Activated CD8-positive, alpha-beta memory T cell treated with anti-CD3 and anti-CD28 coated beads, Interleukin-2, amount 10 ng/mL, durations not matched to agents 7 days and 5 days (primary cell): ENCODE results near the gene ALKBH2. TPM values are rescaled to one million over a fixed set of nuclear protein-coding genes. Genes with fewer than 3 reads are reported as not detected.
A peak's percentile ranks its signal among the peaks of the same experiment; 100 is the strongest.

ENCODE experiments used
- ATAC-seq: fragments of 150-1000 bp; cut with Tn5 transposase; one replicate; pipeline ENCODE4 v1.10.0; 2021; ENCODE audit warnings: moderate library complexity
- CTCF ChIA-PET: fragments of 350-600 bp; sonication (Branson Sonifier 250); formaldehyde crosslinking; loops from one replicate; lab custom pipeline; 2021; ENCODE audit warnings: antibody characterized with exemption; lab: Charles Lee
- DNase-seq: peaks from one replicate; pipeline ENCODE4 v3.0.0-alpha.2; 2020
- H3K27ac Mint-ChIP-seq: one replicate; pipeline ENCODE4 v1.8.0; 2021; ENCODE audit warnings: mild to moderate bottlenecking, mixed read lengths
- H3K27me3 Mint-ChIP-seq: one replicate; pipeline ENCODE4 v1.8.0; 2021; ENCODE audit warnings: mixed read lengths
- H3K36me3 Mint-ChIP-seq: one replicate; pipeline ENCODE4 v1.8.0; 2021; ENCODE audit warnings: mild to moderate bottlenecking, mixed read lengths
- H3K4me1 Mint-ChIP-seq: one replicate; pipeline ENCODE4 v1.8.0; 2021; ENCODE audit warnings: mixed read lengths
- H3K4me3 Mint-ChIP-seq: one replicate; pipeline ENCODE4 v1.8.0; 2021; ENCODE audit warnings: mild to moderate bottlenecking, moderate library complexity, mixed read lengths
- H3K9me3 Mint-ChIP-seq: one replicate; pipeline ENCODE4 v1.8.0; 2022; ENCODE audit warnings: low read depth, mixed read lengths
- total RNA-seq, 2 experiments: library from RNA; stranded (reverse); gene quantifications; one replicate each; pipeline ENCODE4 v1.2.3, GENCODE V29; 2021

ALKBH2 gene
- total RNA-seq, 2 experiments from 2014 or later, result 14.0 to 17.2 TPM

DNA sequence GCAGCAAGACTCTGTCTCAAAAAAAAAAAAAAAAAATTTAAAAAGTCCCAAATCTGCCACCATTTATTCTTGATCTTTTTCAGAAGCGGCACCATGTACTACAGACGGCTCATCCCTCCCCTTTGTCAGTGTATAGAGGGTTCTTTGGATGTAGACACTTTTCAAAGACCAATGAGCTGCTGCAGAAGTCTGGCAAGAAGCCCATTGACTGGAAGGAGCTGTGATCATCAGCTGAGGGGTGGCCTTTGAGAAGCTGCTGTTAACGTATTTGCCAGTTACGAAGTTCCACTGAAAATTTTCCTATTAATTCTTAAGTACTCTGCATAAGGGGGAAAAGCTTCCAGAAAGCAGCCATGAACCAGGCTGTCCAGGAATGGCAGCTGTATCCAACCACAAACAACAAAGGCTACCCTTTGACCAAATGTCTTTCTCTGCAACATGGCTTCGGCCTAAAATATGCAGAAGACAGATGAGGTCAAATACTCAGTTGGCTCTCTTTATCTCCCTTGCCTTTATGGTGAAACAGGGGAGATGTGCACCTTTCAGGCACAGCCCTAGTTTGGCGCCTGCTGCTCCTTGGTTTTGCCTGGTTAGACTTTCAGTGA lies 16.6 kb upstream of the ALKBH2 start:
- peak overlapping the region; percentile 60 for H3K27ac Mint-ChIP-seq
- no peaks in the 10 kb centered on the region for H3K27me3 Mint-ChIP-seq
- DNase-seq (no peak), ATAC-seq (no peak)
- peaks cover 11% of the 10 kb centered on the region for H3K4me1 Mint-ChIP-seq
- CTCF ChIA-PET, result interaction anchor here (1.4 to 3.3 kb wide), 2 partner anchors 276 to 283 kb away, joined by 5 to 17 read pairs; no protein-coding TSS in a partner anchor
- H3K9me3 Mint-ChIP-seq, result no peaks in the 10 kb centered on the region
- H3K36me3 Mint-ChIP-seq, result peaks cover 30% of the 10 kb centered on the region
- H3K4me3 Mint-ChIP-seq, result no peak overlapping the region

DNA sequence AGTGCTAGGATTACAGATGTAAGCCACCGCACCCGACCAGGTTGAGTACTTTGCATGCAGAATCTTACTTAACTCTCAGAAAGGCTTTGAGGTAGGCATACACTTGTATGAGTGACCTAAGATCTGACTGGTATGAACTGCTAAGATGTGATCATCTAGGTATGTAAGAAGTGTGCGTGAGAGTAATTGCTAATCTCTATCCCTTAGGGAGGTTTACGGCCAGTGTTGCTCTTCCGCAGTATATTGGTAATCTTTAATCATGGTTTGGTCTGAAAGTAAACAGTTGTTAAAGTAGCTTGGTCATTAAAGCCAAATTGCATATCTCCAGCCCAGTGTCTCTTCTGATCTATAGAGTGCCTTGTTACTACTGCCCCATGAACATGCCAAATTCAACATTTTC lies 11.9 kb upstream of the ALKBH2 start:
- Mint-ChIP-seq H3K27me3 (no peaks in the 10 kb centered on the region), H3K27ac (no peak overlapping the region), H3K4me3 (no peak overlapping the region), H3K4me1 (peaks cover 11% of the 10 kb centered on the region), H3K9me3 (no peaks in the 10 kb centered on the region), H3K36me3 (peaks cover 50% of the 10 kb centered on the region)
- ATAC-seq (no peak), DNase-seq (no peak)
- CTCF ChIA-PET, result no interaction called here

DNA sequence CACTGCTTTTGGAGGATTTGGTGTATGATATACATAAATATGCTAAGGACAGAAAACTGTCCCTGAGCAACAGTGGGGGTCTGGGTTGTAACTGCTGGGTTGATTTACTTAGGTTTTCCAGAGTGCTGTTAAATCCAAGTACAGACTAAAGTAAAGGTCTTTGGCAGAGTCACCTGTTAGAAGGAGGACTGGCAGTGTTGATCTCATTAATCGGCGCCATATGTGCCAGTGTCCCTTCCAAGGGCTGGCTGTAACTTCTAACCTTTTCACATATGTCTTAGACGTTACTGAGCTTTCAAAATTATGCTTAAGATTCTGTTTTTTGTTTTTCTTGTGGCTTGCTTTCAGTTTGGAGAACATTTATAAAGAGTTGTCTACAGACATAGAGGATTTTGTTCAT lies 9.2 kb upstream of the ALKBH2 start:
- no peak overlapping the region for H3K27ac Mint-ChIP-seq
- CTCF ChIA-PET, result interaction anchor here (1.8 to 2.6 kb wide), 2 partner anchors 9 to 10 kb away, joined by 9 read pairs; partner anchors contain the start of gene ALKBH2
- no peaks in the 10 kb centered on the region for H3K27me3 Mint-ChIP-seq
- H3K4me3 Mint-ChIP-seq, result no peak overlapping the region
- H3K9me3 Mint-ChIP-seq, result no peaks in the 10 kb centered on the region
- peaks cover 54% of the 10 kb centered on the region for H3K36me3 Mint-ChIP-seq
- no peak for ATAC-seq
- H3K4me1 Mint-ChIP-seq, result peaks cover 26% of the 10 kb centered on the region
- DNase-seq, result no peak

DNA sequence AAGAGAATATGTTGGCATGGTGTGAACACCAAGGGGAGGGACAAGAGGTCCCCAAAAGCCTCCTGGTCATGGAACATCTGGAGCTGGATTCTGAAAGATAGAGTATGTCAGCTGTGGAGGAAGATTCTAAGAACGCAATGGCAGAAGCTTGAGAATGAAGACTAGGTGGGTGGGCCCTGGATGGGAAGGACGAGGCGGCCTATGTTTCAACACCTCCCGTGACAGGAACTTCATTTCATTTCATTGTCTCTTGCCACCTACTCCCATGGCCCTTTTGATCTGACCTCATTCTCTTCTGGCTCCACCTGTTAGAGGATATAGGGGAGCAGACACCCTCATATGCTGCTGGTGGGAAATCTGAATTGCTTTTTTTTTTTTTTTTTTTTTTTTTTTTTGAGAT lies 7.5 kb upstream of the ALKBH2 start:
- Mint-ChIP-seq H3K9me3 (no peaks in the 10 kb centered on the region), H3K36me3 (peaks cover 47% of the 10 kb centered on the region), H3K4me3 (no peak overlapping the region), H3K4me1 (peaks cover 31% of the 10 kb centered on the region), H3K27me3 (no peaks in the 10 kb centered on the region), H3K27ac (no peak overlapping the region)
- CTCF ChIA-PET, result interaction anchor here (0.6 to 3.1 kb wide), 4 partner anchors 9 to 150 kb away, joined by 3 to 29 read pairs (median 6); partner anchors contain the start of gene ALKBH2
- ATAC-seq, result no peak
- no peak for DNase-seq

GRCh38 chr12:109099431-109100020 lies 6.3 kb upstream of the ALKBH2 start:
- peak; percentile 38 for DNase-seq

GRCh38 chr12:109098651-109099050 lies 5.4 kb upstream of the ALKBH2 start:
- Mint-ChIP-seq H3K36me3 (peaks cover 34% of the 10 kb centered on the region), H3K4me1 (peaks cover 37% of the 10 kb centered on the region), H3K9me3 (no peaks in the 10 kb centered on the region), H3K27me3 (no peaks in the 10 kb centered on the region), H3K27ac (peak overlapping the region; percentile 34), H3K4me3 (peak overlapping the region; percentile 77)
- DNase-seq (peak; percentile 30), ATAC-seq (no peak)
- CTCF ChIA-PET, result interaction anchor here (0.8 to 3.1 kb wide), 5 partner anchors 14 to 587 kb away, joined by 3 to 29 read pairs (median 4); partner anchors contain the start of gene USP30

More at GRCh38 chr12:109099431-109100020, 6.3 kb upstream of the ALKBH2 start:
- CTCF ChIA-PET, result interaction anchor here (0.8 to 3.1 kb wide), 6 partner anchors 13 to 588 kb away, joined by 3 to 29 read pairs (median 4); partner anchors contain the start of gene USP30
- Mint-ChIP-seq H3K27me3 (no peaks in the 10 kb centered on the region), H3K9me3 (no peaks in the 10 kb centered on the region), H3K36me3 (peaks cover 39% of the 10 kb centered on the region), H3K4me3 (peak overlapping the region; percentile 77), H3K4me1 (peaks cover 31% of the 10 kb centered on the region), H3K27ac (peak overlapping the region; percentile 53)
- no peak for ATAC-seq

DNA sequence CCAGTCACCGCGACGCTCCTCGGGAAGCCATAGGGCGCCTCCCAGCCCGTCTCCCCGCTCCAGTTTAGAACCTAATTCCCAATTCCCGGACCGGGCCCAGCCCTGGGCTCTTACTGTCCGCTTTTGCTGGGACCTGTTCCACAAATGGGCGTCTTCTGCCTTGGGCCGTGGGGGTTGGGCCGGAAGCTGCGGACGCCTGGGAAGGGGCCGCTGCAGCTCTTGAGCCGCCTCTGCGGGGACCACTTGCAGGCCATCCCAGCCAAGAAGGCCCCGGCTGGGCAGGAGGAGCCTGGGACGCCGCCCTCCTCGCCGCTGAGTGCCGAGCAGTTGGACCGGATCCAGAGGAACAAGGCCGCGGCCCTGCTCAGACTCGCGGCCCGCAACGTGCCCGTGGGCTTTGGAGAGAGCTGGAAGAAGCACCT lies 4.9 kb upstream of the ALKBH2 start:
- CTCF ChIA-PET, result interaction anchor here (1.7 to 3.1 kb wide), 2 partner anchors 14 to 295 kb away, joined by 7 to 29 read pairs; no protein-coding TSS in a partner anchor

GRCh38 chr12:109097435-109098182 lies 4.3 kb upstream of the ALKBH2 start, which contains the start of gene UNG:
UNG (plus strand) TSS chr12:109097597; CDS start chr12:109097680, 83 bp downstream.
- DNase-seq (peak; percentile 97), ATAC-seq (peak; percentile 95)
- no peaks in the 10 kb centered on the region for H3K9me3 Mint-ChIP-seq
- CTCF ChIA-PET, result interaction anchor here (3.1 kb wide), 1 partner anchor 15 kb away, joined by 29 read pairs; no protein-coding TSS in a partner anchor
- peaks cover 47% of the 10 kb centered on the region for H3K4me1 Mint-ChIP-seq
- peak within 1 kb of the TSS; percentile 77 for H3K4me3 Mint-ChIP-seq
- peak within 1 kb of the TSS; percentile 81 for H3K27ac Mint-ChIP-seq
- no peaks in the 10 kb centered on the region for H3K27me3 Mint-ChIP-seq
- H3K36me3 Mint-ChIP-seq, result peaks cover 29% of the 10 kb centered on the region

More for the DNA sequence above, 4.9 kb upstream of the ALKBH2 start:
- H3K9me3 Mint-ChIP-seq, result no peaks in the 10 kb centered on the region
- H3K27ac Mint-ChIP-seq, result peak overlapping the region; percentile 25
- no peaks in the 10 kb centered on the region for H3K27me3 Mint-ChIP-seq
- peak overlapping the region; percentile 77 for H3K4me3 Mint-ChIP-seq
- H3K36me3 Mint-ChIP-seq, result peaks cover 32% of the 10 kb centered on the region
- DNase-seq (no peak), ATAC-seq (peak; percentile 22)
- peaks cover 42% of the 10 kb centered on the region for H3K4me1 Mint-ChIP-seq

DNA sequence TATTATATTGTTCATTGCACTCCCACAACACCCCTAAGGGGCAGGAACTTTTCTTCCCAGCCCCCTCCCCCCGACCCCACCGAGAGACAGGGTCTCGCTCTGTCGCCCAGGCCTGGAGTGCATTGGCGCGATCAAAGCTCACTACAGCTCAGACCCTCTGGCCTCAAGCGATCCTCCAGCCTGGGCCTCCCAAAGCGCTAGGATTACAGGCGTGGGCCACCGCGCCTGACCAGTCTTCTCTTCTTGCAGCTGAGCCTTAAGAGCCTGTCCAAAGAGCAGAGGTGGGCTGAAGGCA lies 3.8 kb upstream of the ALKBH2 start:
- no peak for DNase-seq
- CTCF ChIA-PET, result no interaction called here
- no peak overlapping the region for H3K27ac Mint-ChIP-seq

GRCh38 chr12:109092497-109093021 lies 713 bp downstream of the ALKBH2 start:
- Mint-ChIP-seq H3K27me3 (no peaks in the 10 kb centered on the region), H3K36me3 (peaks cover 2% of the 10 kb centered on the region)
- CTCF ChIA-PET, result interaction anchor here (0.6 to 3.4 kb wide), 30 partner anchors 9 to 532 kb away, joined by 3 to 16 read pairs (median 4); partner anchors contain the start of genes ISCU, SART3, SSH1 and USP30

More for the DNA sequence above, 3.8 kb upstream of the ALKBH2 start:
- Mint-ChIP-seq H3K27me3 (no peaks in the 10 kb centered on the region), H3K4me3 (peak overlapping the region; percentile 77), H3K36me3 (peaks cover 26% of the 10 kb centered on the region), H3K9me3 (no peaks in the 10 kb centered on the region), H3K4me1 (peaks cover 51% of the 10 kb centered on the region)
- no peak for ATAC-seq

DNA sequence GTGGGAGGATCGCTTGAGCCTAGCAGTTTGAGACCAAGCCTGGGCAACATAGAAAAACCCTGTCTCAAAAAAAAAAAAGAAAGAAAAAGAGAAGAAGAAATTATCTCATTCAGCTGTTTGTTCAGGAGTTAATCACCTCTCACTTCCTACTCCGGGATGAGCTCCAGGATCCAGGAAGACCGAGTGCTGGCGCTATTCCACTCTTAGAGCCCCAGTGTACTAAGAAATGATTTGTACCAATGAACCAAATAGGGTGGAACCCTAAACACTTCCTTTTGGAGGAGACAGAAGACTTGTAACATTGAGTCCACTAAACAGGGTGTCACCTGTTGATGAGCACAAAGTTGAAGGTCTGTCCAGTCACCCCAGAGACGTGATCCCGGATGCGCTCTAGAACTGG lies 3.6 kb downstream of the ALKBH2 start:
- Mint-ChIP-seq H3K4me3 (no peak overlapping the region), H3K27ac (no peak overlapping the region), H3K4me1 (peaks cover 39% of the 10 kb centered on the region), H3K9me3 (no peaks in the 10 kb centered on the region), H3K27me3 (no peaks in the 10 kb centered on the region), H3K36me3 (peaks cover 2% of the 10 kb centered on the region)
- CTCF ChIA-PET, result no interaction called here
- no peak for DNase-seq
- no peak for ATAC-seq

More at GRCh38 chr12:109092497-109093021, 713 bp downstream of the ALKBH2 start:
- ATAC-seq (no peak), DNase-seq (peak; percentile 39)
- peak overlapping the region; percentile 78 for H3K4me3 Mint-ChIP-seq
- H3K4me1 Mint-ChIP-seq, result peaks cover 43% of the 10 kb centered on the region
- H3K27ac Mint-ChIP-seq, result peak overlapping the region; percentile 88
- H3K9me3 Mint-ChIP-seq, result no peaks in the 10 kb centered on the region

GRCh38 chr12:109088818-109089217 lies 4.5 kb downstream of the ALKBH2 start:
- no peak overlapping the region for H3K4me3 Mint-ChIP-seq
- ATAC-seq (no peak), DNase-seq (no peak)
- peaks cover 35% of the 10 kb centered on the region for H3K4me1 Mint-ChIP-seq
- peaks cover 2% of the 10 kb centered on the region for H3K36me3 Mint-ChIP-seq
- peak overlapping the region; percentile 20 for H3K27ac Mint-ChIP-seq
- CTCF ChIA-PET, result interaction anchor here (1.2 kb wide), 1 partner anchor 22 kb away, joined by 3 read pairs; no protein-coding TSS in a partner anchor
- no peaks in the 10 kb centered on the region for H3K9me3 Mint-ChIP-seq
- H3K27me3 Mint-ChIP-seq, result no peaks in the 10 kb centered on the region
